Karpas-422 (cell line): ENCODE results near the gene WWP2. TPM values are rescaled to one million over a fixed set of nuclear protein-coding genes. Genes with fewer than 3 reads are reported as not detected.
"Not testable (repeated sequence)": the region's sequence is repeated elsewhere in the genome, so short reads cannot be mapped to it uniquely, and the experiment has no call there.

ENCODE experiments used
- DNase-seq: peaks from one replicate; pipeline ENCODE4 v3.0.0-alpha.2; 2015
- H2AFZ ChIP-seq: fragments of 200-600 bp; sonication (generic); 2 replicates; pipeline ENCODE4 v1.6.1; 2014; ENCODE audit warnings: antibody characterized with exemption, low read length, mixed read lengths
- H3K27ac ChIP-seq: fragments of 200-600 bp; sonication (generic); 2 replicates; pipeline ENCODE4 v1.5.1; 2014; ENCODE audit warnings: mild to moderate bottlenecking, low read length, moderate library complexity
- H3K27me3 ChIP-seq: fragments of 200-600 bp; sonication (generic); 2 replicates; pipeline ENCODE4 v1.6.1; 2014; ENCODE audit warnings: low read length, mixed read lengths
- H3K36me3 ChIP-seq: fragments of 200-600 bp; sonication (generic); 2 replicates; pipeline ENCODE4 v1.6.1; 2014; ENCODE audit warnings: low read length, mixed read lengths; ENCODE audit not compliant: insufficient read depth
- H3K4me1 ChIP-seq: fragments of 200-600 bp; sonication (generic); 2 replicates; pipeline ENCODE4 v1.6.1; 2014; ENCODE audit warnings: mild to moderate bottlenecking, low read length, mixed read lengths
- H3K4me2 ChIP-seq: fragments of 200-600 bp; sonication (generic); 2 replicates; pipeline ENCODE4 v1.6.1; 2014; ENCODE audit warnings: low read length, low read depth, mild to moderate bottlenecking; ENCODE audit not compliant: poor library complexity, severe bottlenecking
- H3K4me3 ChIP-seq: fragments of 200-600 bp; sonication (generic); 2 replicates; pipeline ENCODE4 v1.5.1; 2014; ENCODE audit warnings: mild to moderate bottlenecking, antibody characterized with exemption, low read length, mixed read lengths
- H3K79me2 ChIP-seq: fragments of 200-600 bp; sonication (generic); 2 replicates; pipeline ENCODE4 v1.6.1; 2014; ENCODE audit warnings: mild to moderate bottlenecking, low read length, mixed read lengths
- H3K9ac ChIP-seq: fragments of 200-600 bp; sonication (generic); 2 replicates; pipeline ENCODE4 v1.6.0; 2014; ENCODE audit warnings: low read length
- H3K9me2 ChIP-seq: fragments of 200-600 bp; sonication (generic), shearing (Covaris generic); replicated peaks from 2 replicates; pipeline ENCODE4 v1.6.0; 2014; ENCODE audit warnings: mild to moderate bottlenecking, low read length, moderate library complexity; ENCODE audit not compliant: insufficient read depth
- H3K9me3 ChIP-seq: fragments of 300-700, 200-600 bp; sonication (generic); 2 replicates; pipeline ENCODE4 v1.6.1; 2014; ENCODE audit warnings: low read length, mixed read lengths
- H4K20me1 ChIP-seq: fragments of 200-600 bp; sonication (generic); 2 replicates; pipeline ENCODE4 v1.6.1; 2014; ENCODE audit warnings: mild to moderate bottlenecking, antibody characterized with exemption, low read length, low read depth; ENCODE audit not compliant: insufficient read depth
- total RNA-seq: library from RNA; depleted of rRNA; stranded (reverse); fragments of >200 nt; shearing (Covaris generic); gene quantifications from 2 replicates; pipeline ENCODE4 v1.2.3, GENCODE V29; 2014; ENCODE audit warnings: low replicate concordance

WWP2 gene
- total RNA-seq, 1 experiment from 2014 or later: 30.7 TPM

DNA sequence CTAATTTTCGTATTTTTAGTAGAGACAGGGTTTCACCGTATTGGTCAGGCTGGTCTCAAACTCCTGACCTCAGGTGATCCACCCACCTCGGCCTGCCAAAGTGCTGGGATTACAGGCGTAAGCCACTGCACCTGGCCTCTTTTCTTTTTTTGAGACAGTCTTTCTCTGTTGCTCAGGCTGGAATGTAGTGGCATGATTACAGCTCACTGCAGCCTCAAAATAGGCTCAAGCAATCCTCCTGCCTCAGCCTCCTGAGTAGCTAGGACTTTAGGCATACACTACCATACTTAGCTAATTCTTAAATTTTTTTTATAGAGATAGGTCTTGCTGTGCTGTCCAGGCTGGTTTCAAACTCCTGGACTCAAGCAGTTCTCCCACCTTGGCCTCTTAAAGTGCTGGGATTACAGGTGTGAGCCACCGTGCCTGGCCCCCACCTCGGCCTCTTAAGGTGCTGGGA, 29.3 kb downstream of the WWP2 start:
- H3K9ac ChIP-seq: not testable (repeated sequence)

DNA sequence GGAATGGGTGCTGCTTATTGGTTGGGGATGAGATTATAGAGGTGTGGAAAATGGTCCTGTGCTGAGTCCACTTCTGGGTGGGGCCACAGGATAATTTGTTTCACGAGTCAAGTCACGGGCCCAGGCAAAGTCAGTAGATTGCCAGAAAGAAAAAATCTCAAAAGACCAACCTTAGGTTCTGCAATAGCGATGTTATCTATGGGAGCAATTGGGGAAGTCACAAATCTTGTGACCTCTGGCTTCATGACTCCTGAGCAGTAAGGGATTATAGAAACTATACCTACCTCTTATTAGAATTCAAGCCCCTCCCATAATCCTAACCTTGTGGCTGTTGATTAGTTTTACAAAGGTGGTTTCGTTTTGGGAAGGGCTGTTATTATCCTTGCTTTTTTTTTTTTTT, 31.4 kb downstream of the WWP2 start:
- Histone ChIP-seq H2AFZ (no peak overlapping the region), H3K4me2 (no peak overlapping the region), H4K20me1 (no peaks in the 10 kb centered on the region), H3K9me2 (no peaks in the 10 kb centered on the region), H3K9me3 (no peaks in the 10 kb centered on the region), H3K4me1 (peaks cover 8% of the 10 kb centered on the region), H3K27me3 (no peaks in the 10 kb centered on the region), H3K27ac (no peak overlapping the region), H3K9ac (no peak overlapping the region), H3K79me2 (peaks cover 28% of the 10 kb centered on the region), H3K36me3 (no peaks in the 10 kb centered on the region), H3K4me3 (no peak overlapping the region)
- DNase-seq: no peak

More for the DNA sequence above, 29.3 kb downstream of the WWP2 start:
- not testable (repeated sequence) for H3K9me3 ChIP-seq, H3K36me3 ChIP-seq, H3K4me3 ChIP-seq, H4K20me1 ChIP-seq, H3K27ac ChIP-seq, DNase-seq, H3K27me3 ChIP-seq, H3K4me2 ChIP-seq, H3K4me1 ChIP-seq, H3K9me2 ChIP-seq, H2AFZ ChIP-seq
- peaks cover 21% of the 10 kb centered on the region; the same call in 1 of the 2 replicates for H3K79me2 ChIP-seq

DNA sequence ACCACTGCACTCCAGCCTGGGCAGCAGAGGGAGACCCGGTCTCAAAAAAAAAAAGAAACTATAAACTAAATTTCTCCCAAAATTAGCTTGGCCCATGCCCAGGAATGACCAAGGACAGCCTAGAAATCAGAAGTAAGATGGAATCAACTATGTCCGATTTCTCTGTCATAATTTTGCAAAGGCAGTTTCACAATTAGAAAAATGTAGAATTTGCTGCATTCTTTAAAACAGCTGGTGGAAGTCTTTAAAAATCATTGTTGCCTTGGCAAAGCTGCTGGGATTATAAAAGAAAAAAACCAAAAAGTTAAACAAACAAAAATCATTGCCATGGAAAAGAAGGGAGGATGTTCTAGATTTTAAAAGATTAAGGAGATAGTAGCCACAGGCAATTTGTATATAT, 32.4 kb downstream of the WWP2 start:
- no peak overlapping the region for H3K4me2 ChIP-seq
- no peak overlapping the region for H2AFZ ChIP-seq
- no peak overlapping the region for H3K9ac ChIP-seq
- H3K4me1 ChIP-seq: peaks cover 8% of the 10 kb centered on the region
- no peak for DNase-seq
- no peaks in the 10 kb centered on the region for H3K9me3 ChIP-seq
- no peaks in the 10 kb centered on the region for H3K9me2 ChIP-seq
- H4K20me1 ChIP-seq: no peaks in the 10 kb centered on the region
- no peaks in the 10 kb centered on the region for H3K27me3 ChIP-seq
- H3K79me2 ChIP-seq: peaks cover 28% of the 10 kb centered on the region
- H3K4me3 ChIP-seq: no peak overlapping the region
- no peaks in the 10 kb centered on the region for H3K36me3 ChIP-seq
- H3K27ac ChIP-seq: no peak overlapping the region

DNA sequence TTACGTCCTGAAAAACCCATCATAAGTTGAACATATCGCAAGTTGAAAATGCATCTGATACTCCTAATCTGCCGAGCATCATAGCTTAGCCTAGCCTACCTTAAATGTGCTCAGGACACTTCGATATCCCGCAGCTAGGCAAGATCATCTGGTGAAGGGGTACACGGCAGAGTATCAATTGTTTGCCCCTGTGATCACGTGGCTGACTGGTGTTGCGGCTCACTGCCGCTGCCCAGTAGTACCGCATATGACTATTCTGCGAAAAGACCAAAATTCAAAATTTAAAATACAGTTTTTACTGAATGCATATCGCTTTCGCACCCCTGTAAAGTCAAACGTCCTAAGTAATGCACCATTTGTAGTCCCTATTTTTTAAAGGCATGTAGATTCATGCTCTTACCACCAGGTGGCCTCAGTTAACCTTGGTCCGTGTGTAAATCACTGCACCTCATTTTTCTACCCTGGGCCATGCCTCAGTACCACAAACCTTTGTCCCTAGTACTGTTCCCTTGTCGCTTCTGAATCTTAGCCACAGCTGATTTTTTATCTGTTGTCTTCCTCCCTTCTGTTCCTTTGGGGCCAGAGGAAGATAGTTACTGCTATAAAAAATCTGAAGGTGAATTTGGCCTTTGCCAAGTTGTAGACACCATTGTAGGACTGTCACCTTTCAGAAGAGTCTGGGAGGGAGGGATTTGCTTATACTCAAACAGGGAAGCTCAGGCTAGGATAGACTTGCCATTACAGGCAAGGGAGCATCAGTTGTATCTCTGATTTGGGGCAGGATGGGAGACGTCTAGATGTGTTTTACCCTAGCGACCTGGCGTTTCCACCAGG, 34.4 kb downstream of the WWP2 start:
- H3K27ac ChIP-seq: no peak overlapping the region
- peak; percentile 92 for DNase-seq
- H3K9me3 ChIP-seq: no peaks in the 10 kb centered on the region
- H3K9me2 ChIP-seq: no peaks in the 10 kb centered on the region
- H4K20me1 ChIP-seq: no peaks in the 10 kb centered on the region
- no peak overlapping the region for H3K4me3 ChIP-seq
- H3K36me3 ChIP-seq: no peaks in the 10 kb centered on the region
- H3K79me2 ChIP-seq: peaks cover 28% of the 10 kb centered on the region
- H2AFZ ChIP-seq: no peak overlapping the region
- H3K27me3 ChIP-seq: no peaks in the 10 kb centered on the region
- peak overlapping the region; percentile 18 for H3K4me2 ChIP-seq
- no peak overlapping the region for H3K9ac ChIP-seq
- H3K4me1 ChIP-seq: peaks cover 8% of the 10 kb centered on the region

DNA sequence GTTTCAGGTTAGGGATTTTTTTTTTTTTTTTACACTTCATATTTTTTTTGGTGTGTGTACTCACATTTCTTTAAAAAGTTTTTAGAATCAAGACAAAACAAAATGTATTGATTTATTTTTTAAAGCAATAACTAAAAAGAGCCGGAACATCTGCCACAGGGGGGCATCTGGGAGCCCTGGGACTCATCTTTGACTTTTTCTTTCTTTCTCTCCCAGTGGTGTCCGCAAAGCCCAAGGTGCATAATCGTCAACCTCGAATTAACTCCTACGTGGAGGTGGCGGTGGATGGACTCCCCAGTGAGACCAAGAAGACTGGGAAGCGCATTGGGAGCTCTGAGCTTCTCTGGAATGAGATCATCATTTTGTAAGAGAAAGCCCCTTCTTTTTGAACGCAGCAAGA, 36.3 kb downstream of the WWP2 start:
- Histone ChIP-seq H3K27me3 (no peaks in the 10 kb centered on the region), H3K9me2 (no peaks in the 10 kb centered on the region)

DNA sequence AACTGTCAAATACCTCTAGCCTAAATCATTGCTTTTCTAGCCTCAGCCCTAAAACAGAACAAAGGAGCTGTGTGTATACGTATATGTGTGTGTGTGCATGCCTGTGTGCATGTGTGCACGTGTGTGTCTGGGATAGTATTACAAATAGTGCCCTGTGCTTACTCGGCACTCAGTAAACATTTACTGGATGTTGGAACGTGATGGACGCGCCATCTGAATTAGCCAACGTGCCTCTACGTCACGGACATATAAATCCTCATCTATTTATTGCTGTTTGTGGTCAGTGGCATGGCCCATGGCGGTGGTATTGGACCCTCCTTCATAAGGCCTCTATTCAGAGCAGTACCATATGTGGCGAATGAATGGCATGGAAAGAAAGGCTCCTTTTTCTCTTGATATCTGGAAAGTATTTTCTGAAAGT, 37.5 kb downstream of the WWP2 start:
- no peak overlapping the region for H3K4me3 ChIP-seq
- H4K20me1 ChIP-seq: no peaks in the 10 kb centered on the region
- no peak overlapping the region for H2AFZ ChIP-seq
- H3K79me2 ChIP-seq: peaks cover 13% of the 10 kb centered on the region
- H3K27me3 ChIP-seq: no peaks in the 10 kb centered on the region
- peaks cover 14% of the 10 kb centered on the region for H3K4me1 ChIP-seq
- no peak overlapping the region for H3K27ac ChIP-seq
- no peak for DNase-seq
- H3K9me3 ChIP-seq: no peaks in the 10 kb centered on the region
- H3K4me2 ChIP-seq: no peak overlapping the region
- H3K9me2 ChIP-seq: no peaks in the 10 kb centered on the region
- H3K9ac ChIP-seq: no peak overlapping the region
- peaks cover 10% of the 10 kb centered on the region; the same call in 1 of the 2 replicates for H3K36me3 ChIP-seq

More for the DNA sequence above, 36.3 kb downstream of the WWP2 start:
- Histone ChIP-seq H3K4me3 (no peak overlapping the region), H3K79me2 (peaks cover 20% of the 10 kb centered on the region), H3K4me1 (peaks cover 8% of the 10 kb centered on the region), H3K4me2 (no peak overlapping the region), H3K27ac (no peak overlapping the region), H3K36me3 (peaks cover 6% of the 10 kb centered on the region; the same call in 1 of the 2 replicates), H2AFZ (no peak overlapping the region), H3K9me3 (no peaks in the 10 kb centered on the region), H4K20me1 (no peaks in the 10 kb centered on the region), H3K9ac (no peak overlapping the region)
- DNase-seq: no peak

DNA sequence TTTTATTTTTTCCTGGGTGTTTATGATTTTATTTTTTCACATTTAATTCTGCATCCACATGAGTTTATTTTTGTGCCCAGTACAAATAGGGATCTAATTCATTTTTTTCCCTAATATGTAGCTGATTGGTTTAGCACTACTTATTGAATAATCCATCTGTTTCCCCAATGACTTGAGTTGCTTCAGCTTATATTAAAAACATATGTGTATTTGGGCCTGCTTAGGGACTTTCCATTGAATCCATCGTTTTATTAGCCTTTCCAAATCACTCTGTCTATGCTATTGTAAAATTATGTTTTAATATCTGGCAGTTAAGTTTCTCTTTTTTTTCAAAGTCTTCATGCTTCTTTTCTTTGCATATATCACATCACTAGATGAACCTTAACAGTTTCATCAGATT, 42.2 kb downstream of the WWP2 start:
- no peaks in the 10 kb centered on the region for H3K9me3 ChIP-seq
- H3K27me3 ChIP-seq: no peaks in the 10 kb centered on the region
- H2AFZ ChIP-seq: no peak overlapping the region
- peak overlapping the region; percentile 29; the same call in 1 of the 2 replicates for H3K27ac ChIP-seq
- H3K9ac ChIP-seq: no peak overlapping the region
- no peaks in the 10 kb centered on the region for H4K20me1 ChIP-seq
- no peak for DNase-seq
- H3K9me2 ChIP-seq: no peaks in the 10 kb centered on the region
- H3K4me1 ChIP-seq: peaks cover 15% of the 10 kb centered on the region
- peaks cover 10% of the 10 kb centered on the region; the same call in 1 of the 2 replicates for H3K36me3 ChIP-seq
- H3K4me2 ChIP-seq: no peak overlapping the region
- H3K4me3 ChIP-seq: no peak overlapping the region
- peaks cover 17% of the 10 kb centered on the region; the same call in 1 of the 2 replicates for H3K79me2 ChIP-seq

DNA sequence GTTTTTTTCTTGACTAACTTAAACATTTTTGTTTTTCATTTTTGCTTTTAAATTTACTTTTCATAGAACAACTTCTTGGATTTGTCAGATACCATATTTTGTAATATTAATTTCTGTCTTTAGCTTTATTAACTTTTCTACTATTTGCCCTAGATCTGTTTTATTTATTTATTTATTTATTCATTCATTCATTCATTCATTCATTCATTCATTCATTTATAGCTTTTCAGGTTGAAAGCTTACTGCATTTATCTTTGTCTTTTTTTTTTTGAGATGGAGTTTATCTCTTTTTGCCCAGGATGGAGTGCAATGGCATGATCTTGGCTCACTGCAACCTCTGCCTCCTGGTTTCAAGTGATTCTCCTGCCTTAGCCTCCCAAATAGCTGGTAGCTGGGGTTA, 44.6 kb downstream of the WWP2 start:
- DNase-seq, H4K20me1 ChIP-seq, H3K27me3 ChIP-seq, H3K4me3 ChIP-seq, H3K9me2 ChIP-seq, H3K9ac ChIP-seq, H3K9me3 ChIP-seq, H3K36me3 ChIP-seq, H3K27ac ChIP-seq, H3K4me2 ChIP-seq, H2AFZ ChIP-seq: not testable (repeated sequence)
- Histone ChIP-seq H3K4me1 (peaks cover 24% of the 10 kb centered on the region), H3K79me2 (peaks cover 26% of the 10 kb centered on the region; the same call in 1 of the 2 replicates)
